H9 (cell line): ENCODE measurements around the gene HSD17B2. TPM values are rescaled to one million over a fixed set of nuclear protein-coding genes. Genes with fewer than 3 reads are reported as not detected.

ENCODE experiments used
- DNase-seq: peaks from one replicate; pipeline ENCODE4 v3.0.0-alpha.2; 2017
- H2AFZ ChIP-seq: one replicate; pipeline ENCODE4 v1.6.1; 2013; ENCODE audit warnings: mild to moderate bottlenecking, low read length, control low read depth, moderate library complexity
- H2AK5ac ChIP-seq: 2 replicates; pipeline ENCODE4 v1.6.1; 2013; ENCODE audit warnings: low read length, control low read depth, mixed read lengths; ENCODE audit not compliant: insufficient read length
- H2BK120ac ChIP-seq: one replicate; pipeline ENCODE4 v1.6.1; 2013; ENCODE audit warnings: low read depth, mild to moderate bottlenecking, low read length, control low read depth, inconsistent platforms; ENCODE audit not compliant: poor library complexity, severe bottlenecking
- H2BK12ac ChIP-seq: 2 replicates; pipeline ENCODE4 v1.6.1; 2013; ENCODE audit warnings: low read length, control low read depth, mixed read lengths, low read depth; ENCODE audit not compliant: insufficient read length
- H2BK15ac ChIP-seq: 2 replicates; pipeline ENCODE4 v1.6.1; 2013; ENCODE audit warnings: low read depth, low read length, control low read depth
- H2BK20ac ChIP-seq: one replicate; pipeline ENCODE4 v1.6.1; 2013; ENCODE audit warnings: low read depth, mild to moderate bottlenecking, low read length, control low read depth, inconsistent platforms; ENCODE audit not compliant: poor library complexity, severe bottlenecking
- H2BK5ac ChIP-seq: 2 replicates; pipeline ENCODE4 v1.6.1; 2013; ENCODE audit warnings: low read length, control low read depth, mixed read lengths; ENCODE audit not compliant: insufficient read length
- H3K14ac ChIP-seq: 2 replicates; pipeline ENCODE4 v1.6.1; 2013; ENCODE audit warnings: low read length, control low read depth; ENCODE audit not compliant: insufficient read depth
- H3K18ac ChIP-seq: 2 replicates; pipeline ENCODE4 v1.6.1; 2013; ENCODE audit warnings: low read depth, mild to moderate bottlenecking, mixed read lengths, low read length, control low read depth; ENCODE audit not compliant: insufficient read length
- H3K23ac ChIP-seq: 2 replicates; pipeline ENCODE4 v1.6.1; 2013; ENCODE audit warnings: low read length, control low read depth, mixed read lengths, low read depth; ENCODE audit not compliant: insufficient read length
- H3K23me2 ChIP-seq: 2 replicates; pipeline ENCODE4 v1.6.1; 2013; ENCODE audit warnings: low read depth, mild to moderate bottlenecking, mixed read lengths, low read length, control low read depth; ENCODE audit not compliant: insufficient read length, poor library complexity, severe bottlenecking
- H3K27ac ChIP-seq: 2 replicates; pipeline ENCODE4 v1.5.1; 2013; ENCODE audit warnings: low read length, control low read depth, mixed read lengths, low read depth; ENCODE audit not compliant: insufficient read length
- H3K27me3 ChIP-seq: 2 replicates; pipeline ENCODE4 v1.6.1; 2013; ENCODE audit warnings: low read length, control low read depth, inconsistent platforms; ENCODE audit not compliant: insufficient read depth
- H3K4ac ChIP-seq: 2 replicates; pipeline ENCODE4 v1.6.1; 2013; ENCODE audit warnings: low read depth, mild to moderate bottlenecking, control low read depth, inconsistent platforms, low read length, moderate library complexity
- H3K4me1 ChIP-seq: 2 replicates; pipeline ENCODE4 v1.6.1; 2013; ENCODE audit warnings: low read length, control low read depth, inconsistent platforms; ENCODE audit not compliant: insufficient read depth
- H3K4me2 ChIP-seq: 2 replicates; pipeline ENCODE4 v1.6.1; 2013; ENCODE audit warnings: low read length, control low read depth, mixed read lengths; ENCODE audit not compliant: insufficient read length, insufficient read depth
- H3K56ac ChIP-seq: 2 replicates; pipeline ENCODE4 v1.6.1; 2013; ENCODE audit warnings: low read depth, mild to moderate bottlenecking, mixed read lengths, low read length, control low read depth; ENCODE audit not compliant: insufficient read length
- H3K79me1 ChIP-seq: 2 replicates; pipeline ENCODE4 v1.6.1; 2013; ENCODE audit warnings: low read depth, mild to moderate bottlenecking, moderate library complexity, low read length, control low read depth, inconsistent platforms; ENCODE audit not compliant: insufficient read depth, poor library complexity, severe bottlenecking
- H3K79me2 ChIP-seq: 2 replicates; pipeline ENCODE4 v1.6.1; 2013; ENCODE audit warnings: low read length, control low read depth, inconsistent platforms; ENCODE audit not compliant: insufficient read depth
- H3K9ac ChIP-seq: 2 replicates; pipeline ENCODE4 v1.6.1; 2013; ENCODE audit warnings: low read length, control low read depth, mixed read lengths; ENCODE audit not compliant: insufficient read length; ENCODE audit errors: extremely low read depth
- H3K9me3 ChIP-seq: one replicate; pipeline ENCODE4 v1.6.1; 2013; ENCODE audit warnings: low read depth, low read length, inconsistent platforms; ENCODE audit not compliant: control insufficient read depth
- H3T11ph ChIP-seq: one replicate; pipeline ENCODE4 v1.6.1; 2013; ENCODE audit warnings: mild to moderate bottlenecking, low read length, control low read depth, inconsistent platforms
- H4K20me1 ChIP-seq: one replicate; pipeline ENCODE4 v1.6.1; 2013; ENCODE audit not compliant: control insufficient read depth, insufficient read length, insufficient read depth
- H4K5ac ChIP-seq: 2 replicates; pipeline ENCODE4 v1.6.1; 2013; ENCODE audit warnings: low read depth, mild to moderate bottlenecking, mixed read lengths, low read length, control low read depth; ENCODE audit not compliant: insufficient read length
- H4K8ac ChIP-seq: replicated peaks from 2 replicates; pipeline ENCODE4 v1.6.1; 2013; ENCODE audit warnings: low read length, control low read depth, mixed read lengths, low read depth; ENCODE audit not compliant: insufficient read length
- H4K91ac ChIP-seq: 2 replicates; pipeline ENCODE4 v1.6.1; 2013; ENCODE audit warnings: low read depth, mild to moderate bottlenecking, moderate library complexity, mixed read lengths, low read length, control low read depth; ENCODE audit not compliant: insufficient read length
- H3K27ac Mint-ChIP-seq, 3 experiments: 2 replicates in 2 of 3; 3 replicates in 1 of 3; pipeline ENCODE4 v1.8.0; 2020 to 2021; ENCODE audit warnings: mixed read lengths in 3 of 3, mild to moderate bottlenecking in 1 of 3, moderate library complexity in 1 of 3
- H3K27me3 Mint-ChIP-seq: 2 replicates; pipeline ENCODE4 v1.8.0; 2021; ENCODE audit warnings: low read depth, mild to moderate bottlenecking, moderate library complexity, mixed read lengths
- H3K36me3 Mint-ChIP-seq, 3 experiments: 2 replicates in 2 of 3; 3 replicates in 1 of 3; pipeline ENCODE4 v1.8.0; 2020 to 2021; ENCODE audit warnings: low read depth in 3 of 3, mixed read lengths in 3 of 3; ENCODE audit not compliant: insufficient read depth in 1 of 3
- H3K4me1 Mint-ChIP-seq, 2 experiments: 2 replicates each; pipeline ENCODE4 v1.8.0; 2020; ENCODE audit warnings: mixed read lengths in 2 of 2
- H3K4me3 Mint-ChIP-seq, 2 experiments: 2 replicates in 1 of 2; 3 replicates in 1 of 2; pipeline ENCODE4 v1.8.0; 2020 to 2021; ENCODE audit warnings: mild to moderate bottlenecking in 2 of 2, mixed read lengths in 2 of 2, moderate library complexity in 1 of 2
- H3K9me3 Mint-ChIP-seq, 2 experiments: 2 replicates in 1 of 2; 3 replicates in 1 of 2; pipeline ENCODE4 v1.8.0; 2020; ENCODE audit warnings: mild to moderate bottlenecking in 2 of 2, mixed read lengths in 2 of 2, moderate library complexity in 1 of 2
- whole genome bisulfite sequencing: extraction: QIAGEN DNeasy Blood & Tissue Kit; methylation state at CpG from one replicate; pipeline ENCODE4 v1.1.7; 2013; ENCODE audit warnings: missing lambda C conversion rate, low lambda C conversion rate, mixed read lengths; ENCODE audit not compliant: insufficient read length; ENCODE audit errors: extremely low coverage; 5-methylcytosine and 5-hydroxymethylcytosine counted together
- total RNA-seq: library from RNA; stranded (reverse); gene quantifications from 2 replicates; pipeline ENCODE4 v1.2.1, GENCODE V29; 2021
- TF ChIP-seq, protein P1 (sequence below): fragments of 200-600 bp; sonication (generic); conservative IDR thresholded peaks from 3 replicates; pipeline ENCODE4 v1.8.0; 2021; ENCODE audit warnings: antibody characterized with exemption, mild to moderate bottlenecking

Gene HSD17B2
- total RNA-seq, 1 experiment from 2014 or later: not detected

GRCh38 chr16:82004601-82005000 lies 30.5 kb upstream of the HSD17B2 start:
- Histone ChIP-seq H3K18ac (no peak overlapping the region), H3K4ac (no peak overlapping the region), H3K14ac (no peak overlapping the region), H2AK5ac (no peak overlapping the region), H4K20me1 (no peaks in the 10 kb centered on the region), H2BK20ac (no peak overlapping the region), H3K23me2 (no peaks in the 10 kb centered on the region), H4K5ac (no peak overlapping the region), H3K9me3 (peaks cover 5% of the 10 kb centered on the region), H3K79me2 (no peaks in the 10 kb centered on the region), H3K9ac (no peak overlapping the region), H4K8ac (no peak overlapping the region), H2BK5ac (no peak overlapping the region), H3K27ac (no peak overlapping the region), H3K27me3 (no peaks in the 10 kb centered on the region), H3K4me2 (no peak overlapping the region), H2BK12ac (no peak overlapping the region), H2BK15ac (no peak overlapping the region), H4K91ac (no peak overlapping the region), H3K23ac (no peak overlapping the region), H3K56ac (no peak overlapping the region), H2AFZ (no peak overlapping the region), H3K4me1 (no peaks in the 10 kb centered on the region), H3T11ph (no peak overlapping the region), H2BK120ac (no peak overlapping the region), H3K79me1 (no peaks in the 10 kb centered on the region)
- Mint-ChIP-seq H3K4me3 (no peak overlapping the region), H3K27ac (no peak overlapping the region), H3K36me3 (peaks cover 16 to 18% (median 17%) of the 10 kb centered on the region in 3 experiments), H3K27me3 (peaks cover 6% of the 10 kb centered on the region), H3K9me3 (peaks cover 20 to 22% of the 10 kb centered on the region in 2 experiments), H3K4me1 (peaks cover 0 to 7% of the 10 kb centered on the region in 2 experiments; a peak in 2 of 4 replicates)
- TF ChIP-seq, protein P1, sequence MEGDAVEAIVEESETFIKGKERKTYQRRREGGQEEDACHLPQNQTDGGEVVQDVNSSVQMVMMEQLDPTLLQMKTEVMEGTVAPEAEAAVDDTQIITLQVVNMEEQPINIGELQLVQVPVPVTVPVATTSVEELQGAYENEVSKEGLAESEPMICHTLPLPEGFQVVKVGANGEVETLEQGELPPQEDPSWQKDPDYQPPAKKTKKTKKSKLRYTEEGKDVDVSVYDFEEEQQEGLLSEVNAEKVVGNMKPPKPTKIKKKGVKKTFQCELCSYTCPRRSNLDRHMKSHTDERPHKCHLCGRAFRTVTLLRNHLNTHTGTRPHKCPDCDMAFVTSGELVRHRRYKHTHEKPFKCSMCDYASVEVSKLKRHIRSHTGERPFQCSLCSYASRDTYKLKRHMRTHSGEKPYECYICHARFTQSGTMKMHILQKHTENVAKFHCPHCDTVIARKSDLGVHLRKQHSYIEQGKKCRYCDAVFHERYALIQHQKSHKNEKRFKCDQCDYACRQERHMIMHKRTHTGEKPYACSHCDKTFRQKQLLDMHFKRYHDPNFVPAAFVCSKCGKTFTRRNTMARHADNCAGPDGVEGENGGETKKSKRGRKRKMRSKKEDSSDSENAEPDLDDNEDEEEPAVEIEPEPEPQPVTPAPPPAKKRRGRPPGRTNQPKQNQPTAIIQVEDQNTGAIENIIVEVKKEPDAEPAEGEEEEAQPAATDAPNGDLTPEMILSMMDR: no peak
- DNase-seq: no peak
- WGBS: no CpG with 5 or more reads among the region's 5 CpGs
